Astrocyte (in vitro differentiated cells and primary cell): ENCODE data around the gene SNCAIP.

Experiments used
- EZH2 ChIP-seq: IDR thresholded peaks from 2 replicates; pipeline ENCODE4 v1.6.1; 2012; ENCODE audit warnings: mild to moderate bottlenecking, low read length, inconsistent platforms; ENCODE audit not compliant: insufficient read depth
- TF ChIP-seq, protein P1 (sequence below): IDR thresholded peaks from 2 replicates; pipeline ENCODE4 v1.5.1; 2011; ENCODE audit warnings: low read depth, mild to moderate bottlenecking, inconsistent platforms, low read length, moderate library complexity; ENCODE audit not compliant: insufficient read depth

DNA sequence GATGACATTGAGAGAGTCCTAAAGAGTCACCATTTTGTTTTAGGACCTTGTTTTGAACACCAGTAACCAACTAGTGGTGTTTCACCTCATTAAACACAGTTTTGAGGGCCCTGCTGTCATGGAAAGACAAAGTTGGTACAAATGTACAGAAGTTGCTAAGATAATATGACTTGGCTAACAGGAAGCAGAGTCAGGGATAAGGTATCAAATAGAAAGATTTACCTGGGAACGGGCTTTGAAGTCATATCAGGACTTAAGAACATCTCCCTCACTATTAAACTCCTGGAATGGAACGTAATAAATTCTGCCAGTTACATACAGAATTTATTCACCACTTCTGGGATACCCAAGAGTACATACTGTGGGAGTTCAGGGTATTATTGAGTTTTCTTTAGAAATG is 115.6 kb downstream of the SNCAIP start:
- TF ChIP-seq, protein P1, sequence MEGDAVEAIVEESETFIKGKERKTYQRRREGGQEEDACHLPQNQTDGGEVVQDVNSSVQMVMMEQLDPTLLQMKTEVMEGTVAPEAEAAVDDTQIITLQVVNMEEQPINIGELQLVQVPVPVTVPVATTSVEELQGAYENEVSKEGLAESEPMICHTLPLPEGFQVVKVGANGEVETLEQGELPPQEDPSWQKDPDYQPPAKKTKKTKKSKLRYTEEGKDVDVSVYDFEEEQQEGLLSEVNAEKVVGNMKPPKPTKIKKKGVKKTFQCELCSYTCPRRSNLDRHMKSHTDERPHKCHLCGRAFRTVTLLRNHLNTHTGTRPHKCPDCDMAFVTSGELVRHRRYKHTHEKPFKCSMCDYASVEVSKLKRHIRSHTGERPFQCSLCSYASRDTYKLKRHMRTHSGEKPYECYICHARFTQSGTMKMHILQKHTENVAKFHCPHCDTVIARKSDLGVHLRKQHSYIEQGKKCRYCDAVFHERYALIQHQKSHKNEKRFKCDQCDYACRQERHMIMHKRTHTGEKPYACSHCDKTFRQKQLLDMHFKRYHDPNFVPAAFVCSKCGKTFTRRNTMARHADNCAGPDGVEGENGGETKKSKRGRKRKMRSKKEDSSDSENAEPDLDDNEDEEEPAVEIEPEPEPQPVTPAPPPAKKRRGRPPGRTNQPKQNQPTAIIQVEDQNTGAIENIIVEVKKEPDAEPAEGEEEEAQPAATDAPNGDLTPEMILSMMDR = no peak
- no peak for TF ChIP-seq EZH2
